Prostate gland (tissue), 2 donors: Measurements from ENCODE around the gene C1D. TPM values are rescaled to one million over a fixed set of nuclear protein-coding genes. Genes with fewer than 3 reads are reported as not detected.
"Not testable (repeated sequence)": the region's sequence is repeated elsewhere in the genome, so short reads cannot be mapped to it uniquely, and the experiment has no call there.

Experiments used
- DNase-seq: peaks from one replicate; pipeline ENCODE4 v3.0.0-alpha.2; 2019; ENCODE audit warnings: low spot score
- H3K27ac ChIP-seq, 2 donors: fragments of 200-600 bp; sonication (generic); 2 replicates each; pipeline ENCODE4 v1.5.1; 2017 to 2019
- H3K27me3 ChIP-seq: fragments of 200-600 bp; sonication (generic); replicated peaks from 2 replicates; pipeline ENCODE4 v1.5.1; 2019; ENCODE audit not compliant: insufficient read depth
- H3K36me3 ChIP-seq, 2 donors: fragments of 200-600 bp; sonication (generic); 1 replicate in 1 of 2; 2 replicates in 1 of 2; pipeline versions ENCODE4 v1.5.1 to v1.8.1; 2017 to 2019
- H3K4me1 ChIP-seq: fragments of 200-600 bp; sonication (generic); replicated peaks from 2 replicates; pipeline ENCODE4 v1.5.1; 2019
- H3K4me3 ChIP-seq, 2 donors: fragments of 200-600 bp; sonication (generic); 2 replicates each; pipeline ENCODE4 v1.5.1; 2017 to 2019
- H3K9me3 ChIP-seq: fragments of 200-600 bp; sonication (generic); 2 replicates; pipeline ENCODE4 v1.5.1; 2017
- POLR2A ChIP-seq: fragments of 450-650 bp; IDR thresholded peaks from one replicate; pipeline ENCODE4 v1.6.1; 2016; ENCODE audit warnings: antibody characterized with exemption, mild to moderate bottlenecking
- POLR2AphosphoS5 ChIP-seq: sonication (generic); formaldehyde crosslinking; IDR thresholded peaks from one replicate; pipeline ENCODE4 v1.6.1; 2017; ENCODE audit warnings: antibody characterized with exemption
- WGBS: methylation state at CpG from one replicate; pipeline ENCODE4 v1.1.5; 2018; 5-methylcytosine and 5-hydroxymethylcytosine counted together
- intact Hi-C: fragments of 100-400 bp; cut with DNase I; formaldehyde crosslinking; loops from one replicate; pipeline ENCODE4 v1.14.2; 2022
- total RNA-seq, 2 donors: library from RNA; depleted of rRNA; stranded (reverse); fragments of >200 nt; gene quantifications; one replicate each; pipeline ENCODE4 v1.1.0, GENCODE V29; 2016
- TF ChIP-seq, protein P1 (sequence below), 4 experiments: fragments of 200-600 bp in 2 of 4; fragments of 450-650 bp in 2 of 4; sonication (generic) in 2 of 4; IDR thresholded peaks; 1 replicate in 3 of 4; 2 replicates in 1 of 4; pipeline ENCODE4 v1.5.1; 2016 to 2019; ENCODE audit warnings: antibody characterized with exemption in 4 of 4, mild to moderate bottlenecking in 2 of 4, moderate library complexity in 2 of 4

Gene C1D
- total RNA-seq, 2 donors from 2014 or later = 31.5 to 51.6 TPM

DNA sequence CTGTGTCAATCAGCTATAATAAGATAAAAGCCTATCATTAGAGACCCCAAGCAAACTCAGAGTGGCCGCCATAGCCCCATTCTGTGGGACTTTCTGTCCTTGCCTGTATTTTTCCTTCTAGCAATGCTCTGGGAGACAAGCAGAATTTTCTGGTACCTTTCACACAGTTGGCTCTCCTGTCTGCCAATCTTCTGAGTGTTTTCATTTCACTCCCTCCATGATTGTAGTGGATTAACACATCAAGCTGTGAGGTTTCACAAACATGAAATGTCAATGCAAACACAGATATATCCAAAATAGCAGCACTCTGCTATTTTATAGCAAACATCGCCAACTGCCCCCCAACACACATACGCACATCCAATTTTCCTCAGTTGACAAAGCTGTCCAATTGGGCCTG lies 64.9 kb downstream of the C1D start:
- H3K4me1 ChIP-seq = no peaks in the 10 kb centered on the region
- H3K4me3 ChIP-seq = no peak overlapping the region
- WGBS = 95% methylated on average over 3 of the region's 3 CpGs
- H3K27ac ChIP-seq = no peak overlapping the region
- H3K36me3 ChIP-seq = no peaks in the 10 kb centered on the region
- no peaks in the 10 kb centered on the region for H3K27me3 ChIP-seq
- DNase-seq = no peak
- intact Hi-C loops = no loop called here
- TF ChIP-seq POLR2AphosphoS5 (no peak), POLR2A (no peak)
- TF ChIP-seq, protein P1, sequence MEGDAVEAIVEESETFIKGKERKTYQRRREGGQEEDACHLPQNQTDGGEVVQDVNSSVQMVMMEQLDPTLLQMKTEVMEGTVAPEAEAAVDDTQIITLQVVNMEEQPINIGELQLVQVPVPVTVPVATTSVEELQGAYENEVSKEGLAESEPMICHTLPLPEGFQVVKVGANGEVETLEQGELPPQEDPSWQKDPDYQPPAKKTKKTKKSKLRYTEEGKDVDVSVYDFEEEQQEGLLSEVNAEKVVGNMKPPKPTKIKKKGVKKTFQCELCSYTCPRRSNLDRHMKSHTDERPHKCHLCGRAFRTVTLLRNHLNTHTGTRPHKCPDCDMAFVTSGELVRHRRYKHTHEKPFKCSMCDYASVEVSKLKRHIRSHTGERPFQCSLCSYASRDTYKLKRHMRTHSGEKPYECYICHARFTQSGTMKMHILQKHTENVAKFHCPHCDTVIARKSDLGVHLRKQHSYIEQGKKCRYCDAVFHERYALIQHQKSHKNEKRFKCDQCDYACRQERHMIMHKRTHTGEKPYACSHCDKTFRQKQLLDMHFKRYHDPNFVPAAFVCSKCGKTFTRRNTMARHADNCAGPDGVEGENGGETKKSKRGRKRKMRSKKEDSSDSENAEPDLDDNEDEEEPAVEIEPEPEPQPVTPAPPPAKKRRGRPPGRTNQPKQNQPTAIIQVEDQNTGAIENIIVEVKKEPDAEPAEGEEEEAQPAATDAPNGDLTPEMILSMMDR (IDR thresholded peaks at IDR 0.05) = no peak
- H3K9me3 ChIP-seq = no peaks in the 10 kb centered on the region

DNA sequence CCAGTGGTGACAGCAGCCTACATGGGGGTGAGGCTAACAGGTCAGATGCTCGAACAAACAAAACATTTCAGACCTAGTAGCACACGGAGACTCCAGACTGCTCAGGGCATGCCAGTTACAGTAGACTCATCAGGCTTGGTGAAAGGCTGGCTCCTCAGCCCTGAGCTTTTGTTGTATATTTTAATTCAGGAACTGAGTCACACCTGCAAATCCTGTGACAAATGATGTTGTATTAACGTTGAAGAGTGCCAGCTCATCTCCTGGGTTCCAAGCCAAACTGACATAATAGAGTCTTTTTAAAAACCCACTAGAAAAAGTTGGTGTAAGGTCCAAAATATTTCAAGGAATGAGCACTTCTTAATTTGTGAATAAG lies 65.3 kb downstream of the C1D start:
- WGBS = 40% methylated on average over 3 of the region's 3 CpGs
- H3K9me3 ChIP-seq = no peaks in the 10 kb centered on the region
- H3K27me3 ChIP-seq = no peaks in the 10 kb centered on the region
- TF ChIP-seq, protein P1 (IDR thresholded peaks at IDR 0.05) = no peak
- TF ChIP-seq POLR2AphosphoS5 (no peak), POLR2A (no peak)
- intact Hi-C loops = no loop called here
- H3K4me1 ChIP-seq = no peaks in the 10 kb centered on the region
- H3K4me3 ChIP-seq = no peak overlapping the region
- no peak for DNase-seq
- H3K36me3 ChIP-seq = no peaks in the 10 kb centered on the region
- no peak overlapping the region for H3K27ac ChIP-seq

DNA sequence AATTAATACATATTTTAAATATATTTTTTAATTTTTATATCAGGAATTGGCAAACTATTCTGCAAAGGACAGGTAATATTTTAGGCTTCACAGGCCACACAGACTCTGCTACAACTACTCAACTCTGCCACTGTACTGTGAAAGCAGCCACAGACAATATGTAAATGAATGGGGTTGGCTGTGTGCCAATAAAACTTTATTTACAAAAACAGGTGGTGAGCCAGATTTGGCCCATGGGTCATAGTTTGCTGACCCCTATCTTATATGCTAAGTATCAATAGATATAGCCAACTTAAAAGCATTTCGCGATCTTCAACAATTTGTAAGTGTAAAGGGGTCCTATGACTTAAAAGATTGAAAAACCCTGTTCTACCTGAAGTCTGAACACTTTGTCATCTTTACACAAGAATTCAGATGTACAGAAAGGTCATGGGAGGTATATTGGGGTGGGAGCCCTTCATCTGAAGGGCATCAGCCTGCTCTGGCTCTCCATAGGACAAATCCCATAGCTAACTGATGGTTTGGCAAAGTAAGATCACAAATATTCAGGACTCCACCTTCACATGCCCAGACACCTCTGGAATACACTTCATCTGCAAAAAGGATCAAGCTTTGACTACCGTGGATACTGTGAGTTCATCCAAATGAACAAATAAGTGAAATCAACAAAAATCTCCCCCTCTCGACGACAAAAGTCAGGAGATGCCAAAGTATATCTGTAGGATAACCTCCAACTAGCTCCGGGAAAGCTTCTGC lies 65.9 kb downstream of the C1D start:
- Histone ChIP-seq H3K27ac (no peak overlapping the region), H3K4me1 (no peaks in the 10 kb centered on the region), H3K4me3 (no peak overlapping the region), H3K27me3 (no peaks in the 10 kb centered on the region), H3K36me3 (no peaks in the 10 kb centered on the region), H3K9me3 (no peaks in the 10 kb centered on the region)
- WGBS = 73% methylated on average over 6 of the region's 6 CpGs
- TF ChIP-seq, protein P1 (IDR thresholded peaks at IDR 0.05) = no peak
- TF ChIP-seq POLR2AphosphoS5 = no peak
- no peak for DNase-seq
- intact Hi-C loops = no loop called here

DNA sequence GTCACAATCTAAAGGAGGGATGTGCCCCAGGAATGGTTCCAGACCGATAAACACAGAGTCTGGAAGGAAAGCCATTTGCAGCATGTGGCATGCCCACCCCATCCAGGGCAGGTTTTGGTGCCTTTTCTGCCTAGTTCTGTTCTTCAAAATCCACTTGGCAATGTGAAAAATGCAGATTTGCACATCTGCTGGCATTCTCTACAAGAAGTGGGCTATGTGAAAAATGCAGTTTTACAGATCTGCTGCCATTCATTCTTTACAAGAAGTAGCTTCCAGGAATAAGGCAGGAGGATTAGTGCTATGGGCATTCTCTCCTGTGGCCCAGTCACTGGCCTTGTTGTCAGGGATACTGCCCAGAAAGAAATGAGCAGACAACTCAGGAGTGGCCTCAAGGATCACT lies 68.1 kb downstream of the C1D start:
- H3K27ac ChIP-seq = no peak overlapping the region
- 100% methylated on average over 1 of the region's 1 CpG for WGBS
- H3K4me3 ChIP-seq = no peak overlapping the region
- no peaks in the 10 kb centered on the region for H3K36me3 ChIP-seq
- no peak for DNase-seq
- intact Hi-C loops = no loop called here
- no peaks in the 10 kb centered on the region for H3K4me1 ChIP-seq
- no peaks in the 10 kb centered on the region for H3K9me3 ChIP-seq
- no peaks in the 10 kb centered on the region for H3K27me3 ChIP-seq
- TF ChIP-seq POLR2A (no peak), POLR2AphosphoS5 (no peak)
- TF ChIP-seq, protein P1 (IDR thresholded peaks at IDR 0.05) = no peak

DNA sequence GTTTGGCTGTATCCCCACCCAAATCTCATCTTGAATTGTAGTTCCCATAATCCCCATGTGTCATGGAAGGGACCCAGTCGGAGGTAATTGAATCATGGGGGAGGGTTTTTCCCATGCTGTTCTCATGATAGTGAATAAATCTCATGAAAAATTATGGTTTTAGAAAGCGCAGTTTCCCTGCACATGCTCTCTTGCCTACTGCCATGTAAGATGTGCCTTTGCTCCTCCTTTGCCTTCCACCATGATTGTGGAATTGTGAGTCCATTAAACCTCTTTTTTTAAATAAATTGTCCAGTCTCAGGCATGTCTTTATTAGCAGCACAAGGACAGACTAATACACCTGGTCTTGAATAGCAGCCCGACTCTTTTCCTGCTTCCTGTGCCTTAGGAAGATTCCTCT lies 68.7 kb downstream of the C1D start:
- H3K27me3 ChIP-seq, DNase-seq, H3K4me1 ChIP-seq, H3K4me3 ChIP-seq, H3K27ac ChIP-seq, H3K36me3 ChIP-seq, H3K9me3 ChIP-seq, intact Hi-C loops: not testable (repeated sequence)
- 95% methylated on average over 3 of the region's 3 CpGs for WGBS
